AG09309 (cell line): ENCODE data around the gene PGAP2.
"Not testable (repeated sequence)": the region's sequence is repeated elsewhere in the genome, so short reads cannot be mapped to it uniquely, and the experiment has no call there.

Source experiments
- DNase-seq: peaks from one replicate; pipeline ENCODE4 v3.0.0-alpha.2; 2010; ENCODE audit warnings: low read depth
- H3K4me3 ChIP-seq: 2 replicates; pipeline ENCODE4 v1.5.1; 2011; ENCODE audit warnings: mild to moderate bottlenecking, low read depth, low read length, moderate library complexity; ENCODE audit not compliant: control insufficient read depth
- CTCF ChIP-seq: IDR thresholded peaks from 2 replicates; pipeline ENCODE4 v1.5.1; 2011; ENCODE audit warnings: mild to moderate bottlenecking, low read depth, low read length, inconsistent platforms; ENCODE audit not compliant: insufficient read depth, control insufficient read depth; ENCODE audit errors: missing control alignments

PGAP2 gene

GRCh38 chr11:3855808-3856491 is 47.6 kb downstream of the PGAP2 start:
- no peak for DNase-seq
- H3K4me3 ChIP-seq: peak overlapping the region; percentile 57
- no peak for TF ChIP-seq CTCF

- no peak for DNase-seq
- H3K4me3 ChIP-seq: peak overlapping the region; percentile 57
- no peak for TF ChIP-seq CTCF
These were observed 48.6 kb downstream of the PGAP2 start for GRCh38 chr11:3856856-3857553.

GRCh38 chr11:3857628-3858027 is 49.3 kb downstream of the PGAP2 start:
- no peak for DNase-seq
- H3K4me3 ChIP-seq: no peak overlapping the region
- no peak for TF ChIP-seq CTCF

- no peak for DNase-seq
- no peak overlapping the region for H3K4me3 ChIP-seq
- no peak for TF ChIP-seq CTCF
These were observed 51.1 kb downstream of the PGAP2 start for GRCh38 chr11:3859373-3859881.

- no peak for TF ChIP-seq CTCF
- no peak overlapping the region for H3K4me3 ChIP-seq
These were observed 52.0 kb downstream of the PGAP2 start for GRCh38 chr11:3860375-3860774.

GRCh38 chr11:3860898-3861393 is 52.6 kb downstream of the PGAP2 start:
- not testable (repeated sequence) for H3K4me3 ChIP-seq, DNase-seq

More at GRCh38 chr11:3860375-3860774, 52.0 kb downstream of the PGAP2 start:
- DNase-seq: no peak

- no peak overlapping the region for H3K4me3 ChIP-seq
These were observed 53.3 kb downstream of the PGAP2 start for GRCh38 chr11:3861683-3862082.

More at GRCh38 chr11:3861683-3862082, 53.3 kb downstream of the PGAP2 start:
- TF ChIP-seq CTCF: no peak
- no peak for DNase-seq
